Lung (tissue), 12 donors: ENCODE results near the gene POLR3E. TPM values are rescaled to one million over a fixed set of nuclear protein-coding genes. Genes with fewer than 3 reads are reported as not detected.
"Not testable (repeated sequence)": the region's sequence is repeated elsewhere in the genome, so short reads cannot be mapped to it uniquely, and the experiment has no call there.

Experiments
- ATAC-seq: fragments of 200-7000 bp; cut with Tn5 transposase; one replicate; pipeline ENCODE4 v1.9.1; 2020; ENCODE audit warnings: moderate number of reproducible peaks; ENCODE audit not compliant: insufficient read depth, low FRiP score
- DNase-seq, 3 donors: peaks; one replicate each; pipeline ENCODE4 v3.0.0-alpha.2; 2013 to 2017
- H3K27ac ChIP-seq, 2 donors: one replicate each; pipeline ENCODE4 v1.5.1; 2013; ENCODE audit warnings: mild to moderate bottlenecking in 2 of 2, moderate library complexity in 2 of 2, control low read depth in 1 of 2, inconsistent platforms in 1 of 2, low read depth in 1 of 2, low read length in 1 of 2
- H3K27me3 ChIP-seq, 3 donors: one replicate each; pipeline ENCODE4 v1.5.1; 2013; ENCODE audit warnings: low read length in 2 of 3; ENCODE audit not compliant: control insufficient read depth in 3 of 3, insufficient read depth in 3 of 3
- H3K36me3 ChIP-seq, 4 donors: one replicate each; pipeline ENCODE4 v1.5.1; 2013; ENCODE audit warnings: low read length in 4 of 4, mild to moderate bottlenecking in 1 of 4, moderate library complexity in 1 of 4; ENCODE audit not compliant: control insufficient read depth in 4 of 4, insufficient read depth in 4 of 4
- H3K4me1 ChIP-seq, 5 donors: one replicate each; pipeline ENCODE4 v1.5.1; 2013; ENCODE audit warnings: low read length in 5 of 5, mild to moderate bottlenecking in 2 of 5, moderate library complexity in 1 of 5; ENCODE audit not compliant: control insufficient read depth in 5 of 5, insufficient read depth in 5 of 5
- H3K4me3 ChIP-seq: one replicate; pipeline ENCODE4 v1.5.1; 2013; ENCODE audit warnings: mild to moderate bottlenecking, control low read depth, moderate library complexity
- H3K9ac ChIP-seq, 2 donors: one replicate each; pipeline ENCODE4 v1.5.1; 2013; ENCODE audit warnings: low read length in 2 of 2, control low read depth in 1 of 2; ENCODE audit not compliant: insufficient read depth in 1 of 2
- H3K9me3 ChIP-seq, 4 donors: one replicate each; pipeline ENCODE4 v1.5.1; 2013; ENCODE audit warnings: low read length in 3 of 4, mild to moderate bottlenecking in 1 of 4, moderate library complexity in 1 of 4; ENCODE audit not compliant: control insufficient read depth in 4 of 4, insufficient read depth in 3 of 4
- CTCF ChIP-seq: IDR thresholded peaks from 2 replicates; pipeline ENCODE4 v1.5.1; 2012; ENCODE audit warnings: mild to moderate bottlenecking; ENCODE audit errors: control extremely low read depth, extremely low read depth
- WGBS, 2 donors: extraction: QIAGEN DNeasy Blood & Tissue Kit; methylation state at CpG; one replicate each; pipeline ENCODE4 v1.1.7; 2013; 5-methylcytosine and 5-hydroxymethylcytosine counted together
- polyA plus RNA-seq, 2 donors: library from polyadenylated mRNA; stranded (reverse); fragments of 200-250 nt; gene quantifications; one replicate each; pipeline ENCODE4 v1.2.1, GENCODE V29; 2013
- total RNA-seq, 2 donors: library from RNA; depleted of rRNA in 1 of 2; stranded (reverse); fragments of >200 nt in 1 of 2; gene quantifications; one replicate each; pipeline ENCODE4 v1.2.1, GENCODE V29; 2014 to 2021
- donor health status: control.
- donor health status: control.
- donor health status: Bipolar disorder and iron deficiency.
- donor health status: healthy.
- donor health status: DM: yes; HTN: yes; CAD: no.

The POLR3E gene
- total and polyA plus RNA-seq, 4 donors, result 23.2 to 44.3 (median 34.0) TPM

- Histone ChIP-seq H3K9me3 (no peaks in the 10 kb centered on the region), H3K9ac (peak overlapping the region; percentile 15 to 65)
- 0 to 1% methylated on average over 39 of the region's 39 CpGs for WGBS, 2 donors
These were observed 893 bp downstream of the POLR3E start for GRCh38 chr16:22297871-22298733.

GRCh38 chr16:22299036-22299435, 1.8 kb downstream of the POLR3E start:
- no peak for ATAC-seq
- TF ChIP-seq CTCF, result no peak
- no peaks in the 10 kb centered on the region for H3K27me3 ChIP-seq
- no peak overlapping the region for H3K4me3 ChIP-seq
- WGBS, 2 donors, result 90 to 97% methylated on average over 1 of the region's 1 CpG
- H3K9ac ChIP-seq, result no peak overlapping the region
- no peaks in the 10 kb centered on the region for H3K9me3 ChIP-seq
- H3K27ac ChIP-seq, result peak overlapping the region in 1 of 2 donors; percentile 33
- H3K36me3 ChIP-seq, result peaks cover 0 to 17% (median 6%) of the 10 kb centered on the region in 4 donors
- DNase-seq, result no peak
- H3K4me1 ChIP-seq, result peaks cover 0 to 5% (median 0%) of the 10 kb centered on the region in 5 donors

More at GRCh38 chr16:22297871-22298733, 893 bp downstream of the POLR3E start:
- Histone ChIP-seq H3K4me1 (peaks cover 0 to 5% (median 0%) of the 10 kb centered on the region in 5 donors), H3K36me3 (peaks cover 0 to 12% (median 3%) of the 10 kb centered on the region in 4 donors), H3K27me3 (no peaks in the 10 kb centered on the region), H3K27ac (peak overlapping the region; percentile 81 to 95), H3K4me3 (peak overlapping the region; percentile 92)
- DNase-seq (peak; percentile 89 to 95 (median 90)), ATAC-seq (peak; percentile 23)
- TF ChIP-seq CTCF, result no peak

- peak; percentile 5 for TF ChIP-seq CTCF
- H3K4me1 ChIP-seq, result peaks cover 0 to 5% (median 0%) of the 10 kb centered on the region in 5 donors
- H3K9ac ChIP-seq, result no peak overlapping the region
- H3K4me3 ChIP-seq, result no peak overlapping the region
- H3K36me3 ChIP-seq, result peaks cover 2 to 28% (median 14%) of the 10 kb centered on the region in 4 donors
- DNase-seq (peak; percentile 26 to 33 (median 31)), ATAC-seq (no peak)
- no peaks in the 10 kb centered on the region for H3K9me3 ChIP-seq
- no peaks in the 10 kb centered on the region for H3K27me3 ChIP-seq
- WGBS, 2 donors, result 60 to 63% methylated on average over 8 of the region's 8 CpGs
- H3K27ac ChIP-seq, result no peak overlapping the region
These were observed 3.3 kb downstream of the POLR3E start for GRCh38 chr16:22300427-22301071.

- not testable (repeated sequence) for H3K27me3 ChIP-seq, H3K4me3 ChIP-seq, DNase-seq, H3K9me3 ChIP-seq, H3K4me1 ChIP-seq, H3K9ac ChIP-seq, ATAC-seq, H3K27ac ChIP-seq
- H3K36me3 ChIP-seq, result peaks cover 2 to 33% (median 14%) of the 10 kb centered on the region in 4 donors
- WGBS, 2 donors, result 94 to 95% methylated on average over 7 of the region's 7 CpGs
These were observed 4.2 kb downstream of the POLR3E start for GRCh38 chr16:22301423-22301822.
